H1 (cell line): ENCODE results near the gene NKAIN2. TPM values are rescaled to one million over a fixed set of nuclear protein-coding genes. Genes with fewer than 3 reads are reported as not detected.

Source experiments
- CTCF ChIA-PET: fragments of 300-600 bp; sonication (Branson Sonifier 250); formaldehyde crosslinking; loops from one replicate; lab custom pipeline; 2021; ENCODE audit not compliant: partially characterized antibody; lab: Charles Lee
- POLR2A ChIA-PET: fragments of 300-600 bp; sonication (Branson Sonifier 250); formaldehyde crosslinking; loops from one replicate; lab custom pipeline; 2021; ENCODE audit warnings: inconsistent platforms; ENCODE audit not compliant: partially characterized antibody; lab: Charles Lee
- DNase-seq, 2 experiments: peaks; one replicate each; pipeline versions ENCODE4 v3.0.0 to v3.0.0-alpha.2; 2010 to 2022; ENCODE audit warnings: low spot score in 2 of 2, low read depth in 1 of 2, mixed read lengths in 1 of 2
- FAIRE-seq: peaks from 2 replicates; lab custom pipeline; 2011; peaks lifted over from hg19 to GRCh38; lab: Jason Lieb, UNC
- H2AFZ ChIP-seq: 2 replicates; pipeline ENCODE4 v1.8.1; 2012; ENCODE audit warnings: low read length, inconsistent platforms
- H2AK5ac ChIP-seq: 2 replicates; pipeline ENCODE4 v1.6.1; 2013; ENCODE audit warnings: low read depth, low read length
- H2BK120ac ChIP-seq: replicated peaks from 2 replicates; pipeline ENCODE3; 2013; ENCODE audit warnings: low read depth, low read length, inconsistent platforms
- H2BK12ac ChIP-seq: 2 replicates; pipeline ENCODE4 v1.6.1; 2013; ENCODE audit warnings: low read depth, low read length
- H2BK15ac ChIP-seq: 2 replicates; pipeline ENCODE4 v1.6.1; 2013; ENCODE audit warnings: low read length
- H2BK20ac ChIP-seq: 2 replicates; pipeline ENCODE4 v1.6.1; 2013; ENCODE audit warnings: low read length
- H2BK5ac ChIP-seq: 2 replicates; pipeline ENCODE4 v1.6.1; 2013; ENCODE audit warnings: low read depth, low read length
- H3K14ac ChIP-seq: 2 replicates; pipeline ENCODE4 v1.6.1; 2013; ENCODE audit warnings: inconsistent platforms; ENCODE audit not compliant: insufficient read length
- H3K18ac ChIP-seq: 2 replicates; pipeline ENCODE4 v1.6.1; 2013; ENCODE audit warnings: low read length; ENCODE audit errors: extremely low read depth
- H3K23ac ChIP-seq: 2 replicates; pipeline ENCODE4 v1.6.1; 2013; ENCODE audit warnings: inconsistent platforms; ENCODE audit not compliant: insufficient read length
- H3K23me2 ChIP-seq: 2 replicates; pipeline ENCODE4 v1.6.1; 2013; ENCODE audit warnings: low read depth, low read length
- H3K27ac ChIP-seq: 2 replicates; pipeline ENCODE4 v1.6.1; 2011; ENCODE audit warnings: low read depth, low read length, inconsistent platforms
- H3K27me3 ChIP-seq, 4 experiments: replicated peaks in 1 of 4; 1 replicate in 1 of 4; 2 replicates in 3 of 4; pipeline versions ENCODE4 v1.6.1 to v1.8.1; 2011 to 2013; ENCODE audit warnings: low read length in 3 of 4, mild to moderate bottlenecking in 3 of 4, inconsistent platforms in 2 of 4, mixed read lengths in 2 of 4, moderate library complexity in 1 of 4; ENCODE audit not compliant: control insufficient read depth in 3 of 4, insufficient read depth in 3 of 4; ENCODE audit errors: extremely low read depth in 1 of 4
- H3K36me3 ChIP-seq, 4 experiments: 2 replicates each; pipeline versions ENCODE4 v1.6.1 to v1.8.1; 2011 to 2013; ENCODE audit warnings: mild to moderate bottlenecking in 4 of 4, low read length in 3 of 4, moderate library complexity in 2 of 4, control low read depth in 1 of 4, inconsistent platforms in 1 of 4; ENCODE audit not compliant: insufficient read depth in 4 of 4, control insufficient read depth in 2 of 4
- H3K4ac ChIP-seq: replicated peaks from 2 replicates; pipeline ENCODE3; 2013; ENCODE audit warnings: low read length, low read depth, mixed read lengths, inconsistent platforms; ENCODE audit not compliant: insufficient read length
- H3K4me1 ChIP-seq, 4 experiments: replicated peaks in 1 of 4; 1 replicate in 1 of 4; 2 replicates in 3 of 4; pipeline versions ENCODE4 v1.6.1 to v1.8.1; 2011 to 2013; ENCODE audit warnings: low read length in 3 of 4, inconsistent platforms in 2 of 4, mixed read lengths in 1 of 4; ENCODE audit not compliant: insufficient read depth in 4 of 4, control insufficient read depth in 3 of 4
- H3K4me2 ChIP-seq, 2 experiments: 2 replicates each; pipeline versions ENCODE4 v1.6.1 to v1.8.1; 2011 to 2013; ENCODE audit warnings: low read depth in 2 of 2, low read length in 2 of 2, control low read depth in 1 of 2, inconsistent platforms in 1 of 2, mild to moderate bottlenecking in 1 of 2; ENCODE audit not compliant: insufficient read depth in 1 of 2
- H3K4me3 ChIP-seq, 4 experiments: fragments of 200-600, 300-600 bp in 1 of 4; sonication (generic), shearing (Covaris generic), sonication (Bioruptor Twin) in 1 of 4; 2 replicates each; pipeline versions ENCODE4 v1.5.1 to v1.8.1; 2011 to 2016; ENCODE audit warnings: low read length in 4 of 4, low read depth in 3 of 4, control low read depth in 2 of 4, inconsistent platforms in 2 of 4, mild to moderate bottlenecking in 2 of 4, mixed read lengths in 1 of 4, moderate library complexity in 1 of 4; ENCODE audit not compliant: insufficient read depth in 2 of 4; ENCODE audit errors: extremely low read depth in 1 of 4
- H3K56ac ChIP-seq: replicated peaks from 2 replicates; pipeline ENCODE3; 2013; ENCODE audit warnings: low read depth, mild to moderate bottlenecking, mixed read lengths, low read length, inconsistent platforms; ENCODE audit not compliant: insufficient read length
- H3K79me1 ChIP-seq: 2 replicates; pipeline ENCODE4 v1.6.1; 2013; ENCODE audit warnings: low read depth, low read length, control low read depth
- H3K79me2 ChIP-seq, 2 experiments: 2 replicates each; pipeline versions ENCODE4 v1.6.1 to v1.8.1; 2012 to 2013; ENCODE audit warnings: low read length in 2 of 2, mild to moderate bottlenecking in 2 of 2, inconsistent platforms in 1 of 2; ENCODE audit not compliant: insufficient read depth in 2 of 2, control insufficient read depth in 1 of 2
- H3K9ac ChIP-seq, 4 experiments: replicated peaks in 1 of 4; 1 replicate in 1 of 4; 2 replicates in 3 of 4; pipeline versions ENCODE4 v1.6.1 to v1.8.1; 2011 to 2013; ENCODE audit warnings: low read depth in 3 of 4, low read length in 3 of 4, control low read depth in 2 of 4, mild to moderate bottlenecking in 2 of 4, moderate library complexity in 2 of 4, inconsistent platforms in 1 of 4; ENCODE audit errors: extremely low read depth in 1 of 4
- H3K9me3 ChIP-seq, 2 experiments: 2 replicates each; pipeline versions ENCODE4 v1.6.1 to v1.8.1; 2012 to 2013; ENCODE audit warnings: mild to moderate bottlenecking in 2 of 2, moderate library complexity in 2 of 2, control low read depth in 1 of 2, inconsistent platforms in 1 of 2, low read depth in 1 of 2, low read length in 1 of 2, mixed read lengths in 1 of 2; ENCODE audit not compliant: insufficient read depth in 2 of 2
- H4K20me1 ChIP-seq, 2 experiments: replicated peaks in 1 of 2; 2 replicates each; pipeline versions ENCODE3 to v1.8.1; 2011 to 2013; ENCODE audit warnings: inconsistent platforms in 2 of 2, low read length in 2 of 2, mild to moderate bottlenecking in 1 of 2; ENCODE audit not compliant: insufficient read depth in 2 of 2, control insufficient read depth in 1 of 2
- H4K5ac ChIP-seq: 2 replicates; pipeline ENCODE4 v1.6.1; 2013; ENCODE audit warnings: low read length, low read depth, mixed read lengths, inconsistent platforms; ENCODE audit not compliant: insufficient read length
- H4K8ac ChIP-seq: 2 replicates; pipeline ENCODE4 v1.8.0; 2013; ENCODE audit warnings: mild to moderate bottlenecking, moderate library complexity, low read length, inconsistent platforms; ENCODE audit not compliant: insufficient read depth; ENCODE audit errors: extremely low read depth
- H4K91ac ChIP-seq: replicated peaks from 2 replicates; pipeline ENCODE3; 2013; ENCODE audit warnings: low read length, mixed read lengths, inconsistent platforms; ENCODE audit not compliant: insufficient read length
- CBX5 ChIP-seq: fragments of 300-800, 300-1000 bp; sonication (generic); IDR thresholded peaks from 2 replicates; pipeline ENCODE4 v1.7.1; 2016; ENCODE audit warnings: antibody characterized with exemption, low read length, low read depth
- CTBP2 ChIP-seq: IDR thresholded peaks from 2 replicates; pipeline ENCODE4 v1.7.0; 2011; ENCODE audit warnings: borderline replicate concordance, mild to moderate bottlenecking, moderate library complexity, mixed read lengths, low read length; ENCODE audit not compliant: insufficient read depth, insufficient read length
- JUND ChIP-seq: IDR thresholded peaks from 2 replicates; pipeline ENCODE4 v1.6.1; 2011; ENCODE audit warnings: mild to moderate bottlenecking, improper control_type of control experiment, low read length
- RBBP5 ChIP-seq: IDR thresholded peaks from 2 replicates; pipeline ENCODE4 v1.7.1; 2012; ENCODE audit warnings: low read depth, mild to moderate bottlenecking, inconsistent platforms, low read length, moderate library complexity, borderline replicate concordance
- SRF ChIP-seq: IDR thresholded peaks from 2 replicates; pipeline ENCODE4 v1.6.1; 2011; ENCODE audit warnings: mild to moderate bottlenecking, low read depth, low read length, moderate library complexity
- TAF7 ChIP-seq: optimal IDR thresholded peaks from 2 replicates; pipeline ENCODE3; 2011; ENCODE audit warnings: low read depth, mild to moderate bottlenecking, inconsistent platforms, low read length, moderate library complexity, borderline replicate concordance
- TBP ChIP-seq: IDR thresholded peaks from 2 replicates; pipeline ENCODE4 v1.6.1; 2011; ENCODE audit warnings: low read depth, low read length, improper control_type of control experiment
- WGBS, 2 experiments: shearing (Covaris generic) in 1 of 2; methylation state at CpG; one replicate each; pipeline versions ENCODE4 v1.1.6 to v1.1.7; 2013 to 2015; ENCODE audit warnings: low lambda C conversion rate in 2 of 2, mixed read lengths in 2 of 2, inconsistent platforms in 1 of 2, low coverage in 1 of 2, missing lambda C conversion rate in 1 of 2; ENCODE audit not compliant: insufficient replicate concordance in 2 of 2, insufficient coverage in 1 of 2, insufficient read length in 1 of 2; ENCODE audit errors: extremely low coverage in 1 of 2, missing lambda C conversion rate in 1 of 2; 5-methylcytosine and 5-hydroxymethylcytosine counted together
- polyA plus RNA-seq, 7 experiments: library from polyadenylated mRNA; depleted of rRNA in 3 of 7; stranded (reverse) in 5 of 7; unstranded in 2 of 7; fragments of >200 nt in 5 of 7; fragments of 200-250 nt in 2 of 7; gene quantifications; 1 replicate in 5 of 7; 2 replicates in 1 of 7; 4 replicates in 1 of 7; pipeline versions ENCODE4 v1.2.1 to v1.2.3, GENCODE V29; 2011 to 2013; ENCODE audit warnings: missing spikeins in 2 of 7, mixed read lengths in 2 of 7
- total RNA-seq: library from RNA; stranded (reverse); fragmentation: NEBNext Ultra II Directional; extraction: Animal tissue kit (Norgen Biotek cat#: 25700); gene quantifications from 2 replicates; pipeline ENCODE4 v1.2.1, GENCODE V29; 2021
- TF ChIP-seq, protein P1 (sequence below): IDR thresholded peaks from 2 replicates; pipeline ENCODE4 v1.6.1; 2012; ENCODE audit warnings: inconsistent platforms
- TF ChIP-seq, protein P2 (sequence below), 3 experiments: IDR thresholded peaks; 1 replicate in 2 of 3; 2 replicates in 1 of 3; pipeline versions ENCODE4 v1.5.1 to v1.6.1; 2011; ENCODE audit warnings: low read length in 3 of 3, mild to moderate bottlenecking in 3 of 3, inconsistent platforms in 2 of 3, low read depth in 1 of 3, moderate library complexity in 1 of 3; ENCODE audit not compliant: insufficient read depth in 1 of 3; ENCODE audit errors: control extremely low read depth in 1 of 3

The NKAIN2 gene
- total and polyA plus RNA-seq, 2 of the 8 experiments (the other 6 are each of a cell fraction or from before 2014, with no cell fraction given) = 0.20 to 0.34 TPM

DNA sequence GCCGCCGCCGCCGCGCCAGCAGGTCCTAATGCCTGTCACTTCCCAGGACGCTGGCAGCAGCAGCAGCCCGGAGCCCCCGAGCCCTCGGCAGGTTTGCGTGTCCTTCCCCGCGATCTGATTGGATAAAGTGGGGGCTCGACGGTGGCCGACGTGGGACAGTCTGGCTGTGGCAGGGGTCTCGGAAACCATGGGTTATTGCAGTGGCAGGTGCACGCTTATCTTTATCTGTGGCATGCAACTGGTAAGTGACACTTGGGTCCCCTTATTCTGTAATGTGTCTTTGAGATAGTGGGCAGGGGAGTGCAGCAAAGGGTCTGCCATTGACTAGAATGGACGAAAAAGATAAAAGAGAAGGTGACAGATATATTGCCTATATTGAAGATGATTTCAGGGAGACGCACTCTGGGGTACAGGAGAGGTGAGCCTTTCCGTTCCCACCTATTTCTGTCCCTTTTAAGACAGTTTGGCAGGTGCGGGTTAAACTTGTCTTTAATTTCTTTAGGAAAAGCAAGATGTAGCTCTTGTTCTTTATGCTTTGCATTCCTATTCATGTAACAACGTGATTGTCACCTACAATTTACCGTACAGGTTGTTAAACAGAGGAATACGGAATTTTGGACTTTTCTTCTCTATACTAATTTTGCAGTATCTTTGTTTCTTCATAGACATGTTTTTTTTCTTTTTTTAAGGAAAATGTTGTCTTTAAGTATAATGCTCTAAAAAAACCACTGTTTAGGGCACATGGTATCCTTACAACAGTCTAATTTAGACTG is 535 bp downstream of the NKAIN2 start:
- WGBS, 2 experiments = 13% methylated on average over 22 of the region's 25 CpGs; no CpG with 5 or more reads in 1 of the 2 experiments
- H3K9ac ChIP-seq = no peak overlapping the region
- 0 out of 2 replicates have a peak overlapping the region, but pooled peaks have one; percentile 12 for H2AFZ ChIP-seq
- no peak for TF ChIP-seq CTBP2
- TF ChIP-seq CBX5 = no peak
- TF ChIP-seq, protein P1, sequence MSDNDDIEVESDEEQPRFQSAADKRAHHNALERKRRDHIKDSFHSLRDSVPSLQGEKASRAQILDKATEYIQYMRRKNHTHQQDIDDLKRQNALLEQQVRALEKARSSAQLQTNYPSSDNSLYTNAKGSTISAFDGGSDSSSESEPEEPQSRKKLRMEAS = peak; percentile 62; the same call in 1 of the 2 replicates
- no peak for TF ChIP-seq JUND
- TF ChIP-seq, protein P2, sequence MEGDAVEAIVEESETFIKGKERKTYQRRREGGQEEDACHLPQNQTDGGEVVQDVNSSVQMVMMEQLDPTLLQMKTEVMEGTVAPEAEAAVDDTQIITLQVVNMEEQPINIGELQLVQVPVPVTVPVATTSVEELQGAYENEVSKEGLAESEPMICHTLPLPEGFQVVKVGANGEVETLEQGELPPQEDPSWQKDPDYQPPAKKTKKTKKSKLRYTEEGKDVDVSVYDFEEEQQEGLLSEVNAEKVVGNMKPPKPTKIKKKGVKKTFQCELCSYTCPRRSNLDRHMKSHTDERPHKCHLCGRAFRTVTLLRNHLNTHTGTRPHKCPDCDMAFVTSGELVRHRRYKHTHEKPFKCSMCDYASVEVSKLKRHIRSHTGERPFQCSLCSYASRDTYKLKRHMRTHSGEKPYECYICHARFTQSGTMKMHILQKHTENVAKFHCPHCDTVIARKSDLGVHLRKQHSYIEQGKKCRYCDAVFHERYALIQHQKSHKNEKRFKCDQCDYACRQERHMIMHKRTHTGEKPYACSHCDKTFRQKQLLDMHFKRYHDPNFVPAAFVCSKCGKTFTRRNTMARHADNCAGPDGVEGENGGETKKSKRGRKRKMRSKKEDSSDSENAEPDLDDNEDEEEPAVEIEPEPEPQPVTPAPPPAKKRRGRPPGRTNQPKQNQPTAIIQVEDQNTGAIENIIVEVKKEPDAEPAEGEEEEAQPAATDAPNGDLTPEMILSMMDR (IDR thresholded peaks at IDR 0.05; ENCODE audit: control extremely low read depth in 1 of 3, insufficient read depth in 1 of 3, low read depth in 1 of 3, low read length in 3 of 3) = no peak
- no peak for TF ChIP-seq TAF7
- no peak for TF ChIP-seq RBBP5
- no peak for TF ChIP-seq TBP
- no peak for TF ChIP-seq SRF

More for the DNA sequence above, 535 bp downstream of the NKAIN2 start:
- Histone ChIP-seq H3K23me2 (peaks cover 8% of the 10 kb centered on the region; the same call in 1 of the 2 replicates), H3K23ac (no peak overlapping the region), H2BK20ac (no peak overlapping the region), H3K79me2 (no peaks in the 10 kb centered on the region), H2AK5ac (no peak overlapping the region), H4K20me1 (no peaks in the 10 kb centered on the region), H3K4me2 (peak overlapping the region; percentile 58 to 90), H4K5ac (no peak overlapping the region), H2BK120ac (no peak overlapping the region), H4K8ac (peak overlapping the region; percentile 51; the same call in 1 of the 2 replicates), H3K9me3 (no peaks in the 10 kb centered on the region), H3K27me3 (peaks cover 3 to 15% (median 11%) of the 10 kb centered on the region in 4 experiments), H2BK5ac (no peak overlapping the region), H3K36me3 (no peaks in the 10 kb centered on the region), H3K4ac (no peak overlapping the region), H3K4me1 (no peaks in the 10 kb centered on the region; a peak in 1 of 7 replicates), H3K79me1 (no peaks in the 10 kb centered on the region), H3K18ac (no peak overlapping the region), H3K56ac (no peak overlapping the region), H3K14ac (no peak overlapping the region), H3K27ac (no peak overlapping the region), H4K91ac (no peak overlapping the region), H2BK12ac (no peak overlapping the region), H3K4me3 (peak overlapping the region; percentile 41 to 73 (median 48)), H2BK15ac (no peak overlapping the region)
- ChIA-PET CTCF (interaction anchor here (1.1 to 3.8 kb wide), 3 partner anchors 82 to 992 kb away, joined by 3 to 18 read pairs (median 4); no protein-coding TSS in a partner anchor), POLR2A (no interaction called here)
- DNase-seq (peak in 1 of 2 experiments; percentile 80), FAIRE-seq (no peak)
